Activated CD8-positive, alpha-beta memory T cell treated with anti-CD3 and anti-CD28 coated beads, Interleukin-2, amount 10 ng/mL, durations not matched to agents 7 days and 5 days (primary cell): ENCODE data around the gene PITX3. TPM values are rescaled to one million over a fixed set of nuclear protein-coding genes. Genes with fewer than 3 reads are reported as not detected.
"Not testable (repeated sequence)": the region's sequence is repeated elsewhere in the genome, so short reads cannot be mapped to it uniquely, and the experiment has no call there.

Experiments
- ATAC-seq: fragments of 150-1000 bp; cut with Tn5 transposase; one replicate; pipeline ENCODE4 v1.10.0; 2021; ENCODE audit warnings: moderate library complexity
- CTCF ChIA-PET: fragments of 350-600 bp; sonication (Branson Sonifier 250); formaldehyde crosslinking; loops from one replicate; lab custom pipeline; 2021; ENCODE audit warnings: antibody characterized with exemption; lab: Charles Lee
- DNase-seq: peaks from one replicate; pipeline ENCODE4 v3.0.0-alpha.2; 2020
- H3K27ac Mint-ChIP-seq: one replicate; pipeline ENCODE4 v1.8.0; 2021; ENCODE audit warnings: mild to moderate bottlenecking, mixed read lengths
- H3K27me3 Mint-ChIP-seq: one replicate; pipeline ENCODE4 v1.8.0; 2021; ENCODE audit warnings: mixed read lengths
- H3K36me3 Mint-ChIP-seq: one replicate; pipeline ENCODE4 v1.8.0; 2021; ENCODE audit warnings: mild to moderate bottlenecking, mixed read lengths
- H3K4me1 Mint-ChIP-seq: one replicate; pipeline ENCODE4 v1.8.0; 2021; ENCODE audit warnings: mixed read lengths
- H3K4me3 Mint-ChIP-seq: one replicate; pipeline ENCODE4 v1.8.0; 2021; ENCODE audit warnings: mild to moderate bottlenecking, moderate library complexity, mixed read lengths
- H3K9me3 Mint-ChIP-seq: one replicate; pipeline ENCODE4 v1.8.0; 2022; ENCODE audit warnings: low read depth, mixed read lengths
- total RNA-seq, 2 experiments: library from RNA; stranded (reverse); gene quantifications; one replicate each; pipeline ENCODE4 v1.2.3, GENCODE V29; 2021

PITX3 gene
- total RNA-seq, 2 experiments from 2014 or later, result not detected

- no peak overlapping the region for H3K4me3 Mint-ChIP-seq
- peaks cover 17% of the 10 kb centered on the region for H3K4me1 Mint-ChIP-seq
- no peaks in the 10 kb centered on the region for H3K9me3 Mint-ChIP-seq
- no peak for ATAC-seq
- peaks cover 4% of the 10 kb centered on the region for H3K36me3 Mint-ChIP-seq
- H3K27me3 Mint-ChIP-seq, result no peaks in the 10 kb centered on the region
- CTCF ChIA-PET, result interaction anchor here (0.6 kb wide), 2 partner anchors 70 to 1059 kb away, joined by 3 read pairs; no protein-coding TSS in a partner anchor
- no peak overlapping the region for H3K27ac Mint-ChIP-seq
- DNase-seq, result no peak
Observed at GRCh38 chr10:102275343-102275742, 34.0 kb upstream of the PITX3 start.

GRCh38 chr10:102274062-102274461 lies 32.8 kb upstream of the PITX3 start:
- H3K36me3 Mint-ChIP-seq, result peaks cover 6% of the 10 kb centered on the region
- ATAC-seq (no peak), DNase-seq (no peak)
- H3K27ac Mint-ChIP-seq, result no peak overlapping the region
- no peaks in the 10 kb centered on the region for H3K9me3 Mint-ChIP-seq
- CTCF ChIA-PET, result interaction anchor here (0.7 to 1.6 kb wide), 5 partner anchors 22 to 120 kb away, joined by 3 to 4 read pairs (median 3); no protein-coding TSS in a partner anchor
- H3K4me3 Mint-ChIP-seq, result no peak overlapping the region
- H3K4me1 Mint-ChIP-seq, result peaks cover 12% of the 10 kb centered on the region
- no peaks in the 10 kb centered on the region for H3K27me3 Mint-ChIP-seq

GRCh38 chr10:102269017-102269416 lies 27.7 kb upstream of the PITX3 start:
- ATAC-seq (no peak), DNase-seq (no peak)
- Mint-ChIP-seq H3K27me3 (no peaks in the 10 kb centered on the region), H3K9me3 (no peaks in the 10 kb centered on the region), H3K36me3 (peaks cover 12% of the 10 kb centered on the region), H3K4me3 (no peak overlapping the region), H3K4me1 (peaks cover 40% of the 10 kb centered on the region), H3K27ac (peak overlapping the region; percentile 47)
- CTCF ChIA-PET, result interaction anchor here (1.2 kb wide), 1 partner anchor 51 kb away, joined by 3 read pairs; no protein-coding TSS in a partner anchor

GRCh38 chr10:102268375-102268888 lies 27.1 kb upstream of the PITX3 start:
- H3K9me3 Mint-ChIP-seq, result no peaks in the 10 kb centered on the region
- CTCF ChIA-PET, result interaction anchor here (0.9 to 1.4 kb wide), 7 partner anchors 11 to 84 kb away, joined by 3 to 6 read pairs (median 3); partner anchors contain the start of gene GBF1
- peaks cover 12% of the 10 kb centered on the region for H3K36me3 Mint-ChIP-seq
- H3K27me3 Mint-ChIP-seq, result no peaks in the 10 kb centered on the region
- ATAC-seq (peak; percentile 39), DNase-seq (no peak)
- no peak overlapping the region for H3K4me3 Mint-ChIP-seq
- H3K27ac Mint-ChIP-seq, result peak overlapping the region; percentile 47
- H3K4me1 Mint-ChIP-seq, result peaks cover 40% of the 10 kb centered on the region

GRCh38 chr10:102267748-102268147 lies 26.4 kb upstream of the PITX3 start:
- no peak for DNase-seq
- Mint-ChIP-seq H3K4me3 (no peak overlapping the region), H3K36me3 (peaks cover 17% of the 10 kb centered on the region), H3K9me3 (no peaks in the 10 kb centered on the region), H3K27ac (no peak overlapping the region), H3K27me3 (no peaks in the 10 kb centered on the region), H3K4me1 (peaks cover 38% of the 10 kb centered on the region)
- peak; percentile 33 for ATAC-seq
- CTCF ChIA-PET, result interaction anchor here (0.9 to 1.4 kb wide), 7 partner anchors 11 to 85 kb away, joined by 3 to 6 read pairs (median 3); partner anchors contain the start of gene GBF1

- H3K4me1 Mint-ChIP-seq, result peaks cover 33% of the 10 kb centered on the region
- DNase-seq (no peak), ATAC-seq (no peak)
- peaks cover 27% of the 10 kb centered on the region for H3K36me3 Mint-ChIP-seq
- CTCF ChIA-PET, result interaction anchor here (0.9 to 2.4 kb wide), 4 partner anchors 10 to 97 kb away, joined by 3 to 6 read pairs (median 4); no protein-coding TSS in a partner anchor
- no peak overlapping the region for H3K27ac Mint-ChIP-seq
- no peak overlapping the region for H3K4me3 Mint-ChIP-seq
- H3K27me3 Mint-ChIP-seq, result no peaks in the 10 kb centered on the region
- H3K9me3 Mint-ChIP-seq, result no peaks in the 10 kb centered on the region
Observed at GRCh38 chr10:102266670-102267069, 25.4 kb upstream of the PITX3 start.

GRCh38 chr10:102264371-102264770 lies 23.1 kb upstream of the PITX3 start:
- no peak overlapping the region for H3K4me3 Mint-ChIP-seq
- peaks cover 30% of the 10 kb centered on the region for H3K4me1 Mint-ChIP-seq
- H3K9me3 Mint-ChIP-seq, result no peaks in the 10 kb centered on the region
- ATAC-seq (no peak), DNase-seq (no peak)
- H3K27ac Mint-ChIP-seq, result no peak overlapping the region
- H3K36me3 Mint-ChIP-seq, result peaks cover 40% of the 10 kb centered on the region
- no peaks in the 10 kb centered on the region for H3K27me3 Mint-ChIP-seq
- CTCF ChIA-PET, result interaction anchor here (1.2 to 2.4 kb wide), 2 partner anchors 34 to 87 kb away, joined by 4 to 6 read pairs; no protein-coding TSS in a partner anchor

GRCh38 chr10:102262744-102263370 lies 21.5 kb upstream of the PITX3 start:
- CTCF ChIA-PET, result interaction anchor here (0.6 to 1.9 kb wide), 3 partner anchors 32 to 109 kb away, joined by 3 to 6 read pairs (median 4); no protein-coding TSS in a partner anchor
- ATAC-seq, result no peak
- no peaks in the 10 kb centered on the region for H3K9me3 Mint-ChIP-seq
- H3K4me3 Mint-ChIP-seq, result no peak overlapping the region
- peaks cover 41% of the 10 kb centered on the region for H3K36me3 Mint-ChIP-seq
- no peak for DNase-seq
- H3K4me1 Mint-ChIP-seq, result peaks cover 17% of the 10 kb centered on the region
- H3K27ac Mint-ChIP-seq, result no peak overlapping the region
- H3K27me3 Mint-ChIP-seq, result no peaks in the 10 kb centered on the region

GRCh38 chr10:102261842-102262241 lies 20.5 kb upstream of the PITX3 start:
- DNase-seq (no peak), ATAC-seq (no peak)
- Mint-ChIP-seq H3K4me3 (no peak overlapping the region), H3K27me3 (no peaks in the 10 kb centered on the region), H3K4me1 (peaks cover 9% of the 10 kb centered on the region), H3K27ac (no peak overlapping the region), H3K9me3 (no peaks in the 10 kb centered on the region), H3K36me3 (peaks cover 41% of the 10 kb centered on the region)
- CTCF ChIA-PET, result interaction anchor here (1.4 to 1.9 kb wide), 2 partner anchors 31 to 90 kb away, joined by 4 to 6 read pairs; no protein-coding TSS in a partner anchor

- no peak for DNase-seq
- CTCF ChIA-PET, result interaction anchor here (1.4 to 1.9 kb wide), 2 partner anchors 31 to 91 kb away, joined by 4 to 6 read pairs; no protein-coding TSS in a partner anchor
- ATAC-seq, result no peak
Observed at GRCh38 chr10:102261196-102261595, 19.9 kb upstream of the PITX3 start.

GRCh38 chr10:102255404-102255803 lies 14.1 kb upstream of the PITX3 start:
- H3K27me3 Mint-ChIP-seq, result no peaks in the 10 kb centered on the region
- peaks cover 28% of the 10 kb centered on the region for H3K36me3 Mint-ChIP-seq
- ATAC-seq (no peak), DNase-seq (no peak)
- no peak overlapping the region for H3K4me3 Mint-ChIP-seq
- CTCF ChIA-PET, result interaction anchor here (3.8 kb wide), 1 partner anchor 25 kb away, joined by 20 read pairs; no protein-coding TSS in a partner anchor
- H3K9me3 Mint-ChIP-seq, result no peaks in the 10 kb centered on the region
- H3K4me1 Mint-ChIP-seq, result peaks cover 2% of the 10 kb centered on the region
- H3K27ac Mint-ChIP-seq, result no peak overlapping the region

More at GRCh38 chr10:102261196-102261595, 19.9 kb upstream of the PITX3 start:
- Mint-ChIP-seq H3K4me3 (no peak overlapping the region), H3K27me3 (no peaks in the 10 kb centered on the region), H3K36me3 (peaks cover 42% of the 10 kb centered on the region), H3K27ac (no peak overlapping the region), H3K4me1 (peaks cover 7% of the 10 kb centered on the region), H3K9me3 (no peaks in the 10 kb centered on the region)

- Mint-ChIP-seq H3K9me3 (no peaks in the 10 kb centered on the region), H3K27ac (no peak overlapping the region), H3K36me3 (peaks cover 24% of the 10 kb centered on the region), H3K27me3 (no peaks in the 10 kb centered on the region), H3K4me1 (peaks cover 2% of the 10 kb centered on the region), H3K4me3 (no peak overlapping the region)
- DNase-seq (no peak), ATAC-seq (no peak)
- CTCF ChIA-PET, result interaction anchor here (1.2 to 3.8 kb wide), 4 partner anchors 22 to 97 kb away, joined by 3 to 20 read pairs (median 6); no protein-coding TSS in a partner anchor
Observed at GRCh38 chr10:102254426-102254825, 13.1 kb upstream of the PITX3 start.

GRCh38 chr10:102252508-102252907 lies 11.2 kb upstream of the PITX3 start:
- CTCF ChIA-PET, result interaction anchor here (0.7 to 5.1 kb wide), 7 partner anchors 21 to 321 kb away, joined by 3 to 30 read pairs (median 3); no protein-coding TSS in a partner anchor
- DNase-seq, H3K4me3 Mint-ChIP-seq, H3K9me3 Mint-ChIP-seq, H3K27ac Mint-ChIP-seq, ATAC-seq, H3K27me3 Mint-ChIP-seq: not testable (repeated sequence)
- H3K4me1 Mint-ChIP-seq, result peaks cover 12% of the 10 kb centered on the region
- H3K36me3 Mint-ChIP-seq, result peaks cover 29% of the 10 kb centered on the region
